OCI-LY7 (cell line): ENCODE measurements around the gene FANCL. TPM values are rescaled to one million over a fixed set of nuclear protein-coding genes. Genes with fewer than 3 reads are reported as not detected.

Source experiments
- BruUV-seq: library from RNA; stranded (reverse); fragments of 400-500 nt; replicated peaks from 2 replicates; lab custom pipeline; 2021; lab: Mats Ljungman, UMichigan
- CTCF ChIA-PET: fragments of 300-600 bp; sonication (Branson Sonifier 250); formaldehyde crosslinking; loops from one replicate; lab custom pipeline; 2022; ENCODE audit warnings: antibody characterized with exemption; ENCODE audit not compliant: unreplicated experiment; lab: Charles Lee
- POLR2A ChIA-PET: fragments of 300-600 bp; sonication (Branson Sonifier 250); formaldehyde crosslinking; loops from one replicate; lab custom pipeline; 2022; ENCODE audit warnings: antibody characterized with exemption; lab: Charles Lee
- DNase-seq: peaks from one replicate; pipeline ENCODE4 v3.0.0-alpha.2; 2015; ENCODE audit warnings: low spot score
- H2AFZ ChIP-seq: fragments of 200-600 bp; sonication (generic), shearing (Covaris generic); 2 replicates; pipeline ENCODE4 v1.6.1; 2014; ENCODE audit warnings: mild to moderate bottlenecking, antibody characterized with exemption, low read length, moderate library complexity
- H3K27ac ChIP-seq: fragments of 200-600 bp; sonication (generic); 2 replicates; pipeline ENCODE4 v1.5.1; 2014; ENCODE audit warnings: mixed run types, low read depth, mild to moderate bottlenecking, moderate library complexity, low read length, inconsistent platforms; ENCODE audit not compliant: poor library complexity, severe bottlenecking
- H3K36me3 ChIP-seq: fragments of 200-600 bp; sonication (generic); 2 replicates; pipeline ENCODE4 v1.6.1; 2014; ENCODE audit warnings: mild to moderate bottlenecking, antibody characterized with exemption, low read length, moderate library complexity, mixed read lengths; ENCODE audit not compliant: insufficient read depth
- H3K4me1 ChIP-seq: fragments of 200-600 bp; sonication (generic); 2 replicates; pipeline ENCODE4 v1.5.1; 2014; ENCODE audit warnings: mild to moderate bottlenecking, low read length; ENCODE audit not compliant: insufficient read depth, poor library complexity, severe bottlenecking
- H3K4me2 ChIP-seq: fragments of 200-600 bp; sonication (generic); 2 replicates; pipeline ENCODE4 v1.6.1; 2014; ENCODE audit warnings: mild to moderate bottlenecking, low read length
- H3K4me3 ChIP-seq: fragments of 200-600 bp; sonication (generic); 2 replicates; pipeline ENCODE4 v1.5.1; 2014; ENCODE audit warnings: mild to moderate bottlenecking, low read depth, low read length; ENCODE audit not compliant: poor library complexity, severe bottlenecking
- H3K79me2 ChIP-seq: fragments of 200-600 bp; sonication (generic); 2 replicates; pipeline ENCODE4 v1.6.1; 2016; ENCODE audit warnings: low read depth, mild to moderate bottlenecking, low read length, moderate library complexity, mixed read lengths; ENCODE audit not compliant: insufficient read depth
- H3K9me2 ChIP-seq: fragments of 200-600 bp; sonication (generic); 2 replicates; pipeline ENCODE4 v1.6.1; 2016; ENCODE audit warnings: mild to moderate bottlenecking, low read length, mixed read lengths; ENCODE audit not compliant: insufficient read depth
- H3K9me3 ChIP-seq: fragments of 200-600 bp; sonication (generic); 2 replicates; pipeline ENCODE4 v1.6.1; 2014; ENCODE audit warnings: mild to moderate bottlenecking, mixed run types, low read length, mixed read lengths
- H4K20me1 ChIP-seq: fragments of 200-600 bp; sonication (generic); 2 replicates; pipeline ENCODE4 v1.6.1; 2014; ENCODE audit warnings: mild to moderate bottlenecking, antibody characterized with exemption, low read length, moderate library complexity, mixed read lengths; ENCODE audit not compliant: insufficient read depth
- EZH2phosphoT487 ChIP-seq: fragments of 200-600 bp; sonication (generic); IDR thresholded peaks from 2 replicates; pipeline ENCODE4 v1.6.1; 2018; ENCODE audit warnings: low read depth, borderline replicate concordance, mild to moderate bottlenecking, mixed run types, antibody characterized with exemption, low read length, moderate library complexity, mixed read lengths
- intact Hi-C: fragments of 100-400 bp; cut with micrococcal nuclease; formaldehyde crosslinking; loops from one replicate; pipeline ENCODE4 v1.10.0; 2022; ENCODE audit not compliant: unreplicated experiment
- total RNA-seq, 2 experiments: library from RNA; depleted of rRNA in 1 of 2; stranded (reverse); fragments of >200 nt in 1 of 2; shearing (Covaris generic) in 1 of 2; gene quantifications; 2 replicates each; pipeline ENCODE4 v1.2.3, GENCODE V29; 2014 to 2022
- TF ChIP-seq, protein P1 (sequence below): fragments of 200-600 bp; sonication (generic); conservative IDR thresholded peaks from 2 replicates; pipeline ENCODE4 v1.5.1; 2014; ENCODE audit warnings: mild to moderate bottlenecking, antibody characterized with exemption, low read length, moderate library complexity, mixed read lengths

The FANCL gene
- total RNA-seq, 2 experiments from 2014 or later = 32.8 to 33.0 TPM

DNA sequence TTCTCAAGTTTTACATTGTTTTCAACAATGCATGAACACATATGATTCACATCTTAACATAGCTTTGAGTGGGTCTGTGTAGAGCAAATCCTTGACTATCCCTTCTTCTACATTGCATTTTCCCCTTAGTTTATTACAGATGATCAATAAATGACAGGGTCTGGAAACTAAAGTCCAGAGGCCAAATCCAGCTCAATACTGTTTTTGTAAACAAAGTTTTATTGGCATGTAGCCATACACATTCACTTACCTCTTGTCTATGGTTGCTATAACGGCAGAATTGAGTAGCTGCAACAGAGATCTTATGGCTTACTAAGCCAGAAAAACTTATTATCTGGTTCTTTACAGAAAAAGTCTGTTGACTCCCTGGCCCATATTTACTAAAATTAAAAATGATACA, 12.8 kb downstream of the FANCL start:
- H3K4me3 ChIP-seq = no peak overlapping the region
- CTCF ChIA-PET = no interaction called here
- H3K9me3 ChIP-seq = no peaks in the 10 kb centered on the region
- H3K36me3 ChIP-seq = peaks cover 22% of the 10 kb centered on the region; the same call in 1 of the 2 replicates
- H3K9me2 ChIP-seq = no peaks in the 10 kb centered on the region
- no peak overlapping the region for H3K27ac ChIP-seq
- no peaks in the 10 kb centered on the region; the same call in 1 of the 2 replicates for H4K20me1 ChIP-seq
- no peaks in the 10 kb centered on the region for H3K4me1 ChIP-seq
- no peak for TF ChIP-seq EZH2phosphoT487
- TF ChIP-seq, protein P1, sequence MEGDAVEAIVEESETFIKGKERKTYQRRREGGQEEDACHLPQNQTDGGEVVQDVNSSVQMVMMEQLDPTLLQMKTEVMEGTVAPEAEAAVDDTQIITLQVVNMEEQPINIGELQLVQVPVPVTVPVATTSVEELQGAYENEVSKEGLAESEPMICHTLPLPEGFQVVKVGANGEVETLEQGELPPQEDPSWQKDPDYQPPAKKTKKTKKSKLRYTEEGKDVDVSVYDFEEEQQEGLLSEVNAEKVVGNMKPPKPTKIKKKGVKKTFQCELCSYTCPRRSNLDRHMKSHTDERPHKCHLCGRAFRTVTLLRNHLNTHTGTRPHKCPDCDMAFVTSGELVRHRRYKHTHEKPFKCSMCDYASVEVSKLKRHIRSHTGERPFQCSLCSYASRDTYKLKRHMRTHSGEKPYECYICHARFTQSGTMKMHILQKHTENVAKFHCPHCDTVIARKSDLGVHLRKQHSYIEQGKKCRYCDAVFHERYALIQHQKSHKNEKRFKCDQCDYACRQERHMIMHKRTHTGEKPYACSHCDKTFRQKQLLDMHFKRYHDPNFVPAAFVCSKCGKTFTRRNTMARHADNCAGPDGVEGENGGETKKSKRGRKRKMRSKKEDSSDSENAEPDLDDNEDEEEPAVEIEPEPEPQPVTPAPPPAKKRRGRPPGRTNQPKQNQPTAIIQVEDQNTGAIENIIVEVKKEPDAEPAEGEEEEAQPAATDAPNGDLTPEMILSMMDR = no peak
- POLR2A ChIA-PET = interaction anchor here (0.7 to 1.6 kb wide), 2 partner anchors 10 to 29 kb away, joined by 3 to 7 read pairs; no protein-coding TSS in a partner anchor
- H2AFZ ChIP-seq = no peak overlapping the region
- intact Hi-C loops = no loop called here
- BruUV-seq = no TSS peak
- no peak overlapping the region for H3K4me2 ChIP-seq
- peaks cover 23% of the 10 kb centered on the region; the same call in 1 of the 2 replicates for H3K79me2 ChIP-seq
- no peak for DNase-seq

DNA sequence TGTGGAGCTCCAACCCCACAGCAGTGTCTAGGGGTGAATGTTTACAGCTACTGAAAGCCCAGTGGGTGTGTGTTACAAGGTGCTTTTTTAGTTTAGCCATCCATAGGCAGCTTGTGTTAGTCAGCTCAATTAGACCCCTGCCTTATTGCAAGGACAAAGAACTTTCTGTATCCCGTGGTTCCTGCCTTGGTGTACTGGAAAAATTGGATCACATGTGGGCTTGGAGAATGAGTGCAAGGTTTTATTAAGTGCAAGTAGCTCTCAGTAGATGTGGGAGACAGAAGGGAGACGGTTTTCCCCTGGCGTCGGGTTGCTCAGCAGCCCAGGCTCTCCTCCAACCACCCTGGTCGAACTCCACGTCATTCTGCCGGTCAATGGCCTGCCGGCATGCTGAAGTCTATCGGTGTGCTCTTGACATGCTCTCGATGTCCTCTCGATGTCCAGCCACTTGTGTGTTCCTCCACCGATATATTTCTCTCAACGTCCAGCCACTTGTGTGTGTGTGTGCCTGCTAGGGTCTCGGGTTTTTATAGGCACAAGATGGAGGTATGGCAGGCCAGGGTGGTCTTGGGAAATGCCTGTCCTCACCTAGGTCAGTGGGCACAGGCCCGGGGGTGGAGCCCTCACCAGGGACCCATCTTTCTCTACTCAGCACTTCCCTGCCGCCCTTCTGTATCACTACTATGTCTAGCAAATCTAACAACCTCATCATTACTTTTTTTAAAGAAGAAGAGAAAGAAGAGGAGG, 13.8 kb downstream of the FANCL start:
- Histone ChIP-seq H3K79me2 (peaks cover 14% of the 10 kb centered on the region; the same call in 1 of the 2 replicates), H4K20me1 (no peaks in the 10 kb centered on the region), H3K9me3 (no peaks in the 10 kb centered on the region), H3K4me1 (no peaks in the 10 kb centered on the region), H3K4me3 (no peak overlapping the region), H3K9me2 (no peaks in the 10 kb centered on the region), H2AFZ (no peak overlapping the region), H3K4me2 (no peak overlapping the region), H3K36me3 (peaks cover 22% of the 10 kb centered on the region; the same call in 1 of the 2 replicates), H3K27ac (no peak overlapping the region)
- intact Hi-C loops = no loop called here
- POLR2A ChIA-PET = interaction anchor here (0.6 to 1.5 kb wide), 5 partner anchors 12 to 78 kb away, joined by 3 to 4 read pairs (median 3); partner anchors contain the start of gene FANCL
- BruUV-seq = no TSS peak
- TF ChIP-seq EZH2phosphoT487 = no peak
- DNase-seq = no peak
- CTCF ChIA-PET = no interaction called here

DNA sequence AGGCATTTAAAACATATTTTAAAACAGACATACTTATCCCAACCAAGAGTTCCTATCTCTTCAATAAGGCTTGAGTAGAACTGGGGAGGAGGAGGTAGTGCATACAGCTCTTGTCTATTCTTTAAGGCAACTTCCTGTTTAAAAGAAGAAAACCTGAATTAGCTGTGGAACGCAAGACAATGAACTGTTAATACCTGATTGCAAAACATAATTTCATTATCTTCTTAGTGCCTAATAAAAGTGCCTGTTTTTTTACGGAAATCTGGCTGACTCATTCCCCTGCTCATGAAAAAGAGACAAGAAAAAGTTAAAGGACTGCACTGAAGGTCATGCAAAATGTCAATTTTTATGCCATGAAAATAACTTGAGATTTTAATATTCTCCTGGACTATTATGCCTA, 19.2 kb downstream of the FANCL start:
- Histone ChIP-seq H3K4me3 (no peak overlapping the region), H3K79me2 (no peaks in the 10 kb centered on the region), H3K27ac (no peak overlapping the region), H3K4me2 (no peak overlapping the region), H3K4me1 (no peaks in the 10 kb centered on the region), H3K9me3 (no peaks in the 10 kb centered on the region), H2AFZ (no peak overlapping the region), H3K36me3 (peaks cover 46% of the 10 kb centered on the region), H3K9me2 (no peaks in the 10 kb centered on the region), H4K20me1 (no peaks in the 10 kb centered on the region)
- BruUV-seq = no TSS peak
- DNase-seq = no peak
- CTCF ChIA-PET = no interaction called here
- intact Hi-C loops = no loop called here
- POLR2A ChIA-PET = interaction anchor here (0.7 to 1.5 kb wide), 2 partner anchors 16 to 17 kb away, joined by 3 to 4 read pairs; no protein-coding TSS in a partner anchor
- TF ChIP-seq, protein P1 = no peak
- no peak for TF ChIP-seq EZH2phosphoT487
